ENCODE data around the gene MRGPRG. TPM values are rescaled to one million over a fixed set of nuclear protein-coding genes. Genes with fewer than 3 reads are reported as not detected.

The MRGPRG gene
- total and polyA plus RNA-seq, 9 of the 15 experiments (the other 6 are each of a cell fraction or from before 2014, with no cell fraction given): not detected

GRCh38 chr11:3231851-3232744, 13.5 kb upstream of the MRGPRG start, which contains the start of gene MRGPRE (continued):
- no peak for TF ChIP-seq AFF1 (IDR thresholded peaks at IDR 0.05; ENCODE audit: low read depth in 1 of 2, partially characterized antibody in 2 of 2)
- TF ChIP-seq CBX5 (IDR thresholded peaks at IDR 0.05; ENCODE audit: borderline replicate concordance, low read depth): no peak
- TF ChIP-seq MAFG (tag; conservative IDR thresholded peaks at IDR 0.05): no peak
- TF ChIP-seq HLTF (IDR thresholded peaks at IDR 0.05): no peak
- TF ChIP-seq BRD4 (IDR thresholded peaks at IDR 0.05): no peak
- no peak for TF ChIP-seq SRSF1 (IDR thresholded peaks at IDR 0.05; ENCODE audit: low read depth, low read length)
- no peak for TF ChIP-seq NR2F6 (CRISPR knock-in tag; IDR thresholded peaks at IDR 0.05)
- TF ChIP-seq, protein P1, sequence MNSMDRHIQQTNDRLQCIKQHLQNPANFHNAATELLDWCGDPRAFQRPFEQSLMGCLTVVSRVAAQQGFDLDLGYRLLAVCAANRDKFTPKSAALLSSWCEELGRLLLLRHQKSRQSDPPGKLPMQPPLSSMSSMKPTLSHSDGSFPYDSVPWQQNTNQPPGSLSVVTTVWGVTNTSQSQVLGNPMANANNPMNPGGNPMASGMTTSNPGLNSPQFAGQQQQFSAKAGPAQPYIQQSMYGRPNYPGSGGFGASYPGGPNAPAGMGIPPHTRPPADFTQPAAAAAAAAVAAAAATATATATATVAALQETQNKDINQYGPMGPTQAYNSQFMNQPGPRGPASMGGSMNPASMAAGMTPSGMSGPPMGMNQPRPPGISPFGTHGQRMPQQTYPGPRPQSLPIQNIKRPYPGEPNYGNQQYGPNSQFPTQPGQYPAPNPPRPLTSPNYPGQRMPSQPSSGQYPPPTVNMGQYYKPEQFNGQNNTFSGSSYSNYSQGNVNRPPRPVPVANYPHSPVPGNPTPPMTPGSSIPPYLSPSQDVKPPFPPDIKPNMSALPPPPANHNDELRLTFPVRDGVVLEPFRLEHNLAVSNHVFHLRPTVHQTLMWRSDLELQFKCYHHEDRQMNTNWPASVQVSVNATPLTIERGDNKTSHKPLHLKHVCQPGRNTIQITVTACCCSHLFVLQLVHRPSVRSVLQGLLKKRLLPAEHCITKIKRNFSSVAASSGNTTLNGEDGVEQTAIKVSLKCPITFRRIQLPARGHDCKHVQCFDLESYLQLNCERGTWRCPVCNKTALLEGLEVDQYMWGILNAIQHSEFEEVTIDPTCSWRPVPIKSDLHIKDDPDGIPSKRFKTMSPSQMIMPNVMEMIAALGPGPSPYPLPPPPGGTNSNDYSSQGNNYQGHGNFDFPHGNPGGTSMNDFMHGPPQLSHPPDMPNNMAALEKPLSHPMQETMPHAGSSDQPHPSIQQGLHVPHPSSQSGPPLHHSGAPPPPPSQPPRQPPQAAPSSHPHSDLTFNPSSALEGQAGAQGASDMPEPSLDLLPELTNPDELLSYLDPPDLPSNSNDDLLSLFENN (IDR thresholded peaks at IDR 0.05; ENCODE audit: low read depth in 2 of 2, low read length in 2 of 2): 0 out of 4 replicates have a peak, but pooled peaks of 1 of the 2 experiments have one; percentile 18
- no peak for TF ChIP-seq RBM39 (optimal IDR thresholded peaks at IDR 0.05; ENCODE audit: low read depth, low read length)
- TF ChIP-seq, protein P2, sequence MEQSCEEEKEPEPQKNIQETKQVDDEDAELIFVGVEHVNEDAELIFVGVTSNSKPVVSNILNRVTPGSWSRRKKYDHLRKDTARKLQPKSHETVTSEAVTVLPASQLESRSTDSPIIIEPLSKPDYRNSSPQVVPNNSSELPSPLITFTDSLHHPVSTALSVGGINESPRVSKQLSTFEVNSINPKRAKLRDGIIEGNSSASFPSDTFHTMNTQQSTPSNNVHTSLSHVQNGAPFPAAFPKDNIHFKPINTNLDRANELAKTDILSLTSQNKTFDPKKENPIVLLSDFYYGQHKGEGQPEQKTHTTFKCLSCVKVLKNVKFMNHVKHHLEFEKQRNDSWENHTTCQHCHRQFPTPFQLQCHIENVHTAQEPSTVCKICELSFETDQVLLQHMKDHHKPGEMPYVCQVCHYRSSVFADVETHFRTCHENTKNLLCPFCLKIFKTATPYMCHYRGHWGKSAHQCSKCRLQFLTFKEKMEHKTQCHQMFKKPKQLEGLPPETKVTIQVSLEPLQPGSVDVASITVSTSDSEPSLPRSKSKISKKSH (CRISPR knock-in tag; IDR thresholded peaks at IDR 0.05): no peak
- TF ChIP-seq MCM2 (IDR thresholded peaks at IDR 0.05; ENCODE audit: low read depth): no peak
- no peak for TF ChIP-seq ZNF778 (CRISPR knock-in tag; IDR thresholded peaks at IDR 0.05)
- TF ChIP-seq TEAD2 (tag; IDR thresholded peaks at IDR 0.05): no peak
- TF ChIP-seq SP1 (CRISPR knock-in tag; IDR thresholded peaks at IDR 0.05): no peak
- TF ChIP-seq ZNF584 (CRISPR knock-in tag; IDR thresholded peaks at IDR 0.05; ENCODE audit: low read depth): no peak
- TF ChIP-seq GABPB1 (CRISPR knock-in tag; IDR thresholded peaks at IDR 0.05): no peak
- no peak for TF ChIP-seq SIN3B (IDR thresholded peaks at IDR 0.05; ENCODE audit: low read depth)
- no peak for TF ChIP-seq KHSRP (IDR thresholded peaks at IDR 0.05)

All from K562 (cell line).